Thoracic aorta (tissue), 2 donors: ENCODE data around the gene CITED2. TPM values are rescaled to one million over a fixed set of nuclear protein-coding genes. Genes with fewer than 3 reads are reported as not detected.

Experiments
- ATAC-seq: fragments of 150-250 bp; one replicate; pipeline ENCODE4 v1.8.0; 2017; ENCODE audit warnings: low read depth; ENCODE audit not compliant: insufficient number of reproducible peaks, low FRiP score
- DNase-seq: peaks from one replicate; pipeline ENCODE4 v3.0.0-alpha.2; 2020; ENCODE audit warnings: low spot score
- H3K27ac ChIP-seq, 2 donors: fragments of 200-600 bp; sonication (generic); 1 replicate in 1 of 2; 2 replicates in 1 of 2; pipeline ENCODE4 v1.5.1; 2016; ENCODE audit warnings: mild to moderate bottlenecking in 2 of 2, moderate library complexity in 2 of 2
- H3K27me3 ChIP-seq: fragments of 200-600 bp; sonication (generic); replicated peaks from 2 replicates; pipeline ENCODE4 v1.6.0; 2016; ENCODE audit warnings: mild to moderate bottlenecking; ENCODE audit not compliant: insufficient read depth
- H3K36me3 ChIP-seq: fragments of 200-600 bp; sonication (generic); one replicate; pipeline ENCODE4 v1.5.1; 2016
- H3K4me1 ChIP-seq, 2 donors: fragments of 200-600 bp; sonication (generic); 1 replicate in 1 of 2; 2 replicates in 1 of 2; pipeline versions ENCODE4 v1.5.1 to v1.6.0; 2016; ENCODE audit warnings: low read depth in 2 of 2, mild to moderate bottlenecking in 1 of 2; ENCODE audit not compliant: control insufficient read depth in 1 of 2
- H3K4me3 ChIP-seq: fragments of 200-600 bp; sonication (generic); 2 replicates; pipeline ENCODE4 v1.5.1; 2016; ENCODE audit warnings: mild to moderate bottlenecking
- H3K9me3 ChIP-seq: fragments of 200-600 bp; sonication (generic); 2 replicates; pipeline ENCODE4 v1.5.1; 2016
- CTCF ChIP-seq: fragments of 200-600 bp; sonication (generic); IDR thresholded peaks from one replicate; pipeline ENCODE4 v1.5.1; 2019; ENCODE audit warnings: antibody characterized with exemption
- total RNA-seq, 2 donors: library from RNA; depleted of rRNA; stranded (reverse); fragments of >200 nt; gene quantifications; one replicate each; pipeline versions ENCODE4 v1.1.0 to v1.2.3, GENCODE V29; 2016

Gene CITED2
- total RNA-seq, 2 donors from 2014 or later = 43.5 to 62.7 TPM

GRCh38 chr6:139330826-139331500 is 43.5 kb downstream of the CITED2 start:
- ATAC-seq (no peak), DNase-seq (no peak)
- Histone ChIP-seq H3K4me3 (no peak overlapping the region), H3K27me3 (no peaks in the 10 kb centered on the region), H3K4me1 (peaks cover 10 to 21% of the 10 kb centered on the region in 2 donors), H3K27ac (no peak overlapping the region), H3K9me3 (no peaks in the 10 kb centered on the region), H3K36me3 (no peaks in the 10 kb centered on the region)
- no peak for TF ChIP-seq CTCF

GRCh38 chr6:139330306-139330705 is 44.1 kb downstream of the CITED2 start:
- Histone ChIP-seq H3K27me3 (no peaks in the 10 kb centered on the region), H3K4me1 (peaks cover 4 to 15% of the 10 kb centered on the region in 2 donors), H3K27ac (no peak overlapping the region), H3K9me3 (no peaks in the 10 kb centered on the region), H3K4me3 (no peak overlapping the region), H3K36me3 (no peaks in the 10 kb centered on the region)
- ATAC-seq = no peak
- no peak for TF ChIP-seq CTCF
- no peak for DNase-seq

- ATAC-seq = no peak
- Histone ChIP-seq H3K27ac (no peak overlapping the region), H3K4me1 (peaks cover 2 to 5% of the 10 kb centered on the region in 2 donors), H3K4me3 (no peak overlapping the region), H3K36me3 (no peaks in the 10 kb centered on the region), H3K27me3 (no peaks in the 10 kb centered on the region), H3K9me3 (no peaks in the 10 kb centered on the region)
- TF ChIP-seq CTCF = no peak
- no peak for DNase-seq
Observed at GRCh38 chr6:139329224-139329623, 45.2 kb downstream of the CITED2 start.

- no peaks in the 10 kb centered on the region for H3K27me3 ChIP-seq
- no peak for TF ChIP-seq CTCF
- H3K27ac ChIP-seq = no peak overlapping the region
- H3K36me3 ChIP-seq = no peaks in the 10 kb centered on the region
- ATAC-seq (no peak), DNase-seq (no peak)
- no peaks in the 10 kb centered on the region for H3K9me3 ChIP-seq
- peaks cover 0 to 2% of the 10 kb centered on the region in 2 donors for H3K4me1 ChIP-seq
- H3K4me3 ChIP-seq = no peak overlapping the region
Observed at GRCh38 chr6:139327038-139327437, 47.4 kb downstream of the CITED2 start.

GRCh38 chr6:139325686-139326085 is 48.8 kb downstream of the CITED2 start:
- ATAC-seq (no peak), DNase-seq (no peak)
- Histone ChIP-seq H3K4me3 (no peak overlapping the region), H3K36me3 (no peaks in the 10 kb centered on the region), H3K4me1 (peaks cover 0 to 2% of the 10 kb centered on the region in 2 donors), H3K9me3 (no peaks in the 10 kb centered on the region), H3K27ac (no peak overlapping the region), H3K27me3 (no peaks in the 10 kb centered on the region)
- no peak for TF ChIP-seq CTCF
